Measurements from ENCODE around the gene IL1RAPL1. TPM values are rescaled to one million over a fixed set of nuclear protein-coding genes. Genes with fewer than 3 reads are reported as not detected.

The IL1RAPL1 gene
- total RNA-seq, 1 donor from 2014 or later = 0.16 TPM

DNA sequence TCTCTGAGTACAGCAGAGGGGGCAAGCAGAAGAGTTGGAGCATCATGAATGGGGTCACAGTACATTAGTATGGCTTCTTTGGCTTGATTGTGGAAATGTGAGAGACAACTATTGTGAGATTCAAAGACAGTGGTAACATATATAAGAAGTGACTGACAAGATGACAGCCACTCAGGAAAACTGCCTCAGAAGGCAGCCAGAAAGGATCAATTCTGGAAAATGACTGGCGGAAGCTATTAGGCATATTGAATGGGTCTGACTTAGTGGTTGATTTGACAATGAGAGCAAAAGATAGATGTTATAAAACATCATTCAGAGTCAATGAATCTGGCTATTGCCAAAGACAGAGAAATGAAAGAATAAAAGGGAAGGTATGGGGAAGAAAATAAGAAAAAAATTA, 1282.6 kb downstream of the IL1RAPL1 start:
- Histone ChIP-seq H3K79me2 (ENCODE audit: insufficient read depth, low read length) (no peaks in the 10 kb centered on the region), H3K36me3 (ENCODE audit: insufficient read depth, low read length) (no peaks in the 10 kb centered on the region), H2AFZ (ENCODE audit: low read depth, low read length) (no peak overlapping the region), H4K20me1 (ENCODE audit: insufficient read depth, low read length) (no peaks in the 10 kb centered on the region), H3K9me3 (ENCODE audit: insufficient read depth, low read depth, low read length) (no peaks in the 10 kb centered on the region), H3K27me3 (ENCODE audit: insufficient read depth, low read length) (no peaks in the 10 kb centered on the region), H3K4me3 (ENCODE audit: insufficient read depth, low read depth, low read length) (no peak overlapping the region), H3K9ac (ENCODE audit: low read length) (no peak overlapping the region), H3K4me2 (ENCODE audit: low read length) (no peak overlapping the region), H3K27ac (ENCODE audit: low read depth, low read length) (no peak overlapping the region), H3K4me1 (ENCODE audit: insufficient read depth, low read length) (no peaks in the 10 kb centered on the region)
- Mint-ChIP-seq H3K27me3 (ENCODE audit: low read depth, unreplicated experiment) (no peaks in the 10 kb centered on the region), H3K36me3 (ENCODE audit: low read depth, unreplicated experiment) (no peaks in the 10 kb centered on the region), H3K4me3 (ENCODE audit: unreplicated experiment) (no peak overlapping the region), H3K4me1 (ENCODE audit: low read depth, unreplicated experiment) (no peaks in the 10 kb centered on the region), H3K27ac (ENCODE audit: unreplicated experiment) (no peak overlapping the region), H3K9me3 (ENCODE audit: unreplicated experiment) (no peaks in the 10 kb centered on the region)
- FAIRE-seq (peak; percentile 63), DNase-seq (ENCODE audit: low read depth) (no peak)
- TF ChIP-seq, protein P1, sequence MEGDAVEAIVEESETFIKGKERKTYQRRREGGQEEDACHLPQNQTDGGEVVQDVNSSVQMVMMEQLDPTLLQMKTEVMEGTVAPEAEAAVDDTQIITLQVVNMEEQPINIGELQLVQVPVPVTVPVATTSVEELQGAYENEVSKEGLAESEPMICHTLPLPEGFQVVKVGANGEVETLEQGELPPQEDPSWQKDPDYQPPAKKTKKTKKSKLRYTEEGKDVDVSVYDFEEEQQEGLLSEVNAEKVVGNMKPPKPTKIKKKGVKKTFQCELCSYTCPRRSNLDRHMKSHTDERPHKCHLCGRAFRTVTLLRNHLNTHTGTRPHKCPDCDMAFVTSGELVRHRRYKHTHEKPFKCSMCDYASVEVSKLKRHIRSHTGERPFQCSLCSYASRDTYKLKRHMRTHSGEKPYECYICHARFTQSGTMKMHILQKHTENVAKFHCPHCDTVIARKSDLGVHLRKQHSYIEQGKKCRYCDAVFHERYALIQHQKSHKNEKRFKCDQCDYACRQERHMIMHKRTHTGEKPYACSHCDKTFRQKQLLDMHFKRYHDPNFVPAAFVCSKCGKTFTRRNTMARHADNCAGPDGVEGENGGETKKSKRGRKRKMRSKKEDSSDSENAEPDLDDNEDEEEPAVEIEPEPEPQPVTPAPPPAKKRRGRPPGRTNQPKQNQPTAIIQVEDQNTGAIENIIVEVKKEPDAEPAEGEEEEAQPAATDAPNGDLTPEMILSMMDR (IDR thresholded peaks at IDR 0.05; ENCODE audit: insufficient read depth, low read depth, low read length) = no peak
- TF ChIP-seq EZH2 (IDR thresholded peaks at IDR 0.05; ENCODE audit: insufficient read depth, low read length) = no peak

DNA sequence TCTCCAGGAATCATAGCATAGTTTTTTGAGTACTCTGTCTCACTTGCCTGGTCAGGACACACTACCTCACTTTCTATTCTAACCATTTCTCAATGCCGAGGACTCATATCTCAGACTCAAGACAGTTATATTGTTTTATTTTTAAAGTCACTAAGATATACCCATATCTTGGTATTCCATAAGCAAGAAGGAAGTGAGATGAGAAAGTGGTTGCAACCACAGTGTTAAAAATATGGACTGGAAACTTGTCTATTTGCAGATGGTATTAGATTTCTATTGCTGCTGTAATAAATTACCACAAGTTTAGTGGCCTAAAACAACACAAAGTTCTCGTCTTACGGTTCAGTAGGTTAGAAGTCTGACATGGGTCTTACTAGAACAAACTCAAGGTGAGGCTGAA, 1283.4 kb downstream of the IL1RAPL1 start:
- TF ChIP-seq, protein P1 (IDR thresholded peaks at IDR 0.05; ENCODE audit: insufficient read depth, low read depth, low read length) = no peak
- no peak for TF ChIP-seq EZH2 (IDR thresholded peaks at IDR 0.05; ENCODE audit: insufficient read depth, low read length)
- H4K20me1 ChIP-seq (ENCODE audit: insufficient read depth, low read length) = no peaks in the 10 kb centered on the region
- Mint-ChIP-seq H3K27ac (ENCODE audit: unreplicated experiment) (no peak overlapping the region), H3K27me3 (ENCODE audit: low read depth, unreplicated experiment) (no peaks in the 10 kb centered on the region), H3K36me3 (ENCODE audit: low read depth, unreplicated experiment) (no peaks in the 10 kb centered on the region), H3K9me3 (ENCODE audit: unreplicated experiment) (no peaks in the 10 kb centered on the region), H3K4me1 (ENCODE audit: low read depth, unreplicated experiment) (no peaks in the 10 kb centered on the region), H3K4me3 (ENCODE audit: unreplicated experiment) (no peak overlapping the region)
- H3K9ac ChIP-seq (ENCODE audit: low read length) = no peak overlapping the region
- H2AFZ ChIP-seq (ENCODE audit: low read depth, low read length) = no peak overlapping the region
- no peaks in the 10 kb centered on the region for H3K4me1 ChIP-seq (ENCODE audit: insufficient read depth, low read length)
- H3K9me3 ChIP-seq (ENCODE audit: insufficient read depth, low read depth, low read length) = no peaks in the 10 kb centered on the region
- no peak overlapping the region for H3K4me2 ChIP-seq (ENCODE audit: low read length)
- peak; percentile 55 for FAIRE-seq
- H3K36me3 ChIP-seq (ENCODE audit: insufficient read depth, low read length) = no peaks in the 10 kb centered on the region
- H3K27me3 ChIP-seq (ENCODE audit: insufficient read depth, low read length) = no peaks in the 10 kb centered on the region
- H3K79me2 ChIP-seq (ENCODE audit: insufficient read depth, low read length) = no peaks in the 10 kb centered on the region
- no peak overlapping the region for H3K4me3 ChIP-seq (ENCODE audit: insufficient read depth, low read depth, low read length)
- H3K27ac ChIP-seq (ENCODE audit: low read depth, low read length) = no peak overlapping the region
- DNase-seq (ENCODE audit: low read depth) = no peak

GRCh38 chrX:29872831-29873230, 1285.6 kb downstream of the IL1RAPL1 start:
- TF ChIP-seq EZH2 (IDR thresholded peaks at IDR 0.05; ENCODE audit: insufficient read depth, low read length) = no peak
- TF ChIP-seq, protein P1 (IDR thresholded peaks at IDR 0.05; ENCODE audit: insufficient read depth, low read depth, low read length) = no peak
- H4K20me1 ChIP-seq (ENCODE audit: insufficient read depth, low read length) = no peaks in the 10 kb centered on the region
- H3K4me3 ChIP-seq (ENCODE audit: insufficient read depth, low read depth, low read length) = no peak overlapping the region
- no peaks in the 10 kb centered on the region for H3K9me3 Mint-ChIP-seq (ENCODE audit: unreplicated experiment)
- no peaks in the 10 kb centered on the region for H3K4me1 Mint-ChIP-seq (ENCODE audit: low read depth, unreplicated experiment)
- no peaks in the 10 kb centered on the region for H3K27me3 Mint-ChIP-seq (ENCODE audit: low read depth, unreplicated experiment)
- H3K4me1 ChIP-seq (ENCODE audit: insufficient read depth, low read length) = no peaks in the 10 kb centered on the region
- no peaks in the 10 kb centered on the region for H3K9me3 ChIP-seq (ENCODE audit: insufficient read depth, low read depth, low read length)
- H3K27me3 ChIP-seq (ENCODE audit: insufficient read depth, low read length) = no peaks in the 10 kb centered on the region
- no peak overlapping the region for H2AFZ ChIP-seq (ENCODE audit: low read depth, low read length)
- no peak overlapping the region for H3K27ac ChIP-seq (ENCODE audit: low read depth, low read length)
- no peak overlapping the region for H3K9ac ChIP-seq (ENCODE audit: low read length)
- H3K36me3 Mint-ChIP-seq (ENCODE audit: low read depth, unreplicated experiment) = no peaks in the 10 kb centered on the region
- no peaks in the 10 kb centered on the region for H3K79me2 ChIP-seq (ENCODE audit: insufficient read depth, low read length)
- H3K4me3 Mint-ChIP-seq (ENCODE audit: unreplicated experiment) = no peak overlapping the region
- no peaks in the 10 kb centered on the region for H3K36me3 ChIP-seq (ENCODE audit: insufficient read depth, low read length)
- H3K4me2 ChIP-seq (ENCODE audit: low read length) = no peak overlapping the region
- no peak overlapping the region for H3K27ac Mint-ChIP-seq (ENCODE audit: unreplicated experiment)
- DNase-seq (ENCODE audit: low read depth) (no peak), FAIRE-seq (peak; percentile 23)
